ENCODE data around the gene RAB33A.

DNA sequence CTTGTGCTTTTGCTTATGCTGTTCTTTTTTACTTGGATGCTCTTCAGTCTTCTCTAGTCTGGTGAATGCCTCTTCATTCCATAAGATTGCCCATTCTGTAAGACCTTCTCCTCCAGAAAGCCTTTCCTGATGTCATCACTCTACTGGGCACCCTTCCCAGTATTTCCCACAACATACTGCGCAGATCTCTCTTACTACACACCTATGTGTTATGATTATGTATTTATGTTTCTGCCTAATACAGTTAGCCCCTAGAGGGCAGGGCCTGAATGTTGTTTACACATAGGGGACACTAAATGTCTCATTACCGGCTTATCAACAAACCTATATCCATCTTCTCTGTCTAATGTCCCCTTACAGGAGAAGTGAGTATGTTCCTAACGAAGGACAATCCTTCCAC, 27.3 kb upstream of the RAB33A start:
- TF ChIP-seq EZH2 (IDR thresholded peaks at IDR 0.05) (no peak), FOXP2 (optimal IDR thresholded peaks at IDR 0.05; ENCODE audit: control extremely low read depth, extremely low read length, insufficient read depth) (no peak)
